B cell (primary cell): ENCODE data around the gene OR2W3. TPM values are rescaled to one million over a fixed set of nuclear protein-coding genes. Genes with fewer than 3 reads are reported as not detected.

ENCODE experiments used
- ATAC-seq: fragments of 200-7000 bp; cut with Tn5 transposase; one replicate; pipeline ENCODE4 v1.10.0; 2021; ENCODE audit warnings: low read depth, mild to moderate bottlenecking, moderate number of reproducible peaks, moderate library complexity
- CTCF ChIA-PET: fragments of 350-600 bp; sonication (Branson Sonifier 250); formaldehyde crosslinking; loops from one replicate; lab custom pipeline; 2021; ENCODE audit warnings: antibody characterized with exemption, inconsistent platforms; lab: Charles Lee
- POLR2A ChIA-PET: fragments of 350-600 bp; sonication (Branson Sonifier 250); formaldehyde crosslinking; loops from one replicate; lab custom pipeline; 2021; ENCODE audit warnings: antibody characterized with exemption; lab: Charles Lee
- DNase-seq: peaks from one replicate; pipeline ENCODE4 v3.0.0; 2013
- H2AFZ ChIP-seq: 2 replicates; pipeline ENCODE4 v1.6.1; 2012; ENCODE audit warnings: mild to moderate bottlenecking, low read depth, low read length; ENCODE audit not compliant: insufficient read depth, poor library complexity, severe bottlenecking
- H3K27ac ChIP-seq, 2 donors: 1 replicate in 1 of 2; 2 replicates in 1 of 2; pipeline ENCODE4 v1.5.1; 2012 to 2013; ENCODE audit warnings: low read length in 2 of 2, mild to moderate bottlenecking in 2 of 2, moderate library complexity in 1 of 2
- H3K27me3 ChIP-seq, 4 experiments: fragments of 200-600 bp in 1 of 4; sonication (generic) in 1 of 4; replicated peaks in 1 of 4; 1 replicate in 2 of 4; 2 replicates in 2 of 4; pipeline versions ENCODE4 v1.6.1 to v1.7.0; 2013 to 2016; ENCODE audit warnings: low read length in 3 of 4, mild to moderate bottlenecking in 2 of 4, mixed read lengths in 1 of 4, moderate library complexity in 1 of 4; ENCODE audit not compliant: insufficient read depth in 4 of 4, control insufficient read depth in 3 of 4; ENCODE audit errors: control extremely low read depth in 1 of 4
- H3K36me3 ChIP-seq, 2 experiments: replicated peaks in 1 of 2; 1 replicate in 1 of 2; 2 replicates in 1 of 2; pipeline versions ENCODE4 v1.6.1 to v1.7.1; 2013; ENCODE audit warnings: low read length in 1 of 2; ENCODE audit not compliant: insufficient read depth in 2 of 2, control insufficient read depth in 1 of 2; ENCODE audit errors: control extremely low read depth in 1 of 2, extremely low read depth in 1 of 2
- H3K4me1 ChIP-seq, 2 donors: fragments of 200-600 bp in 1 of 2; sonication (generic) in 1 of 2; 1 replicate in 1 of 2; 2 replicates in 1 of 2; pipeline versions ENCODE4 v1.5.1 to v1.6.1; 2013 to 2017; ENCODE audit warnings: low read length in 2 of 2; ENCODE audit not compliant: control insufficient read depth in 2 of 2, insufficient read depth in 2 of 2
- H3K4me2 ChIP-seq: replicated peaks from 2 replicates; pipeline ENCODE3; 2012; ENCODE audit warnings: mild to moderate bottlenecking, low read depth, low read length; ENCODE audit not compliant: poor library complexity, severe bottlenecking
- H3K4me3 ChIP-seq, 5 experiments: fragments of 200-600 bp in 1 of 5; sonication (generic) in 1 of 5; 1 replicate in 3 of 5; 2 replicates in 2 of 5; pipeline versions ENCODE4 v1.5.1 to v1.7.0; 2011 to 2016; ENCODE audit warnings: low read length in 4 of 5, mild to moderate bottlenecking in 4 of 5, low read depth in 2 of 5, control low read depth in 1 of 5, moderate library complexity in 1 of 5; ENCODE audit not compliant: insufficient read depth in 1 of 5; ENCODE audit errors: control extremely low read depth in 1 of 5, extremely low read depth in 1 of 5
- H3K79me2 ChIP-seq: fragments of 200-600 bp; sonication (generic); one replicate; pipeline ENCODE4 v1.6.0; 2016; ENCODE audit warnings: low read length; ENCODE audit not compliant: control insufficient read depth, insufficient read depth
- H3K9ac ChIP-seq: fragments of 200-600 bp; sonication (generic); 2 replicates; pipeline ENCODE4 v1.6.1; 2017; ENCODE audit warnings: mild to moderate bottlenecking, low read length, moderate library complexity
- H3K9me3 ChIP-seq, 3 donors: one replicate each; pipeline versions ENCODE4 v1.6.1 to v1.7.1; 2013; ENCODE audit warnings: low read length in 2 of 3; ENCODE audit not compliant: control insufficient read depth in 2 of 3, insufficient read depth in 1 of 3; ENCODE audit errors: control extremely low read depth in 1 of 3
- H4K20me1 ChIP-seq: 2 replicates; pipeline ENCODE4 v1.6.0; 2012; ENCODE audit warnings: mild to moderate bottlenecking, low read length; ENCODE audit not compliant: insufficient read depth, control insufficient read depth, poor library complexity, severe bottlenecking
- H3K27ac Mint-ChIP-seq: one replicate; pipeline ENCODE4 v1.8.0; 2021; ENCODE audit warnings: mixed read lengths
- H3K27me3 Mint-ChIP-seq: one replicate; pipeline ENCODE4 v1.8.0; 2021; ENCODE audit warnings: mixed read lengths
- H3K4me1 Mint-ChIP-seq: one replicate; pipeline ENCODE4 v1.8.0; 2021; ENCODE audit warnings: mixed read lengths
- H3K4me3 Mint-ChIP-seq: one replicate; pipeline ENCODE4 v1.8.0; 2021; ENCODE audit warnings: mixed read lengths
- H3K9me3 Mint-ChIP-seq: one replicate; pipeline ENCODE4 v1.8.0; 2022; ENCODE audit warnings: mixed read lengths; ENCODE audit not compliant: insufficient read depth
- CTCF ChIP-seq: fragments of 200-600 bp; IDR thresholded peaks from one replicate; pipeline ENCODE4 v1.8.0; 2022; ENCODE audit warnings: antibody characterized with exemption, mild to moderate bottlenecking
- EZH2 ChIP-seq: IDR thresholded peaks from 2 replicates; pipeline ENCODE4 v1.6.1; 2012; ENCODE audit warnings: borderline replicate concordance, low read depth, mild to moderate bottlenecking, moderate library complexity, low read length; ENCODE audit not compliant: insufficient read depth, poor library complexity, severe bottlenecking
- WGBS: methylation state at CpG from one replicate; pipeline ENCODE4 v1.1.5; 2013; ENCODE audit warnings: missing lambda C conversion rate; ENCODE audit not compliant: insufficient coverage; 5-methylcytosine and 5-hydroxymethylcytosine counted together
- intact Hi-C: fragments of 100-400 bp; cut with micrococcal nuclease; formaldehyde crosslinking; loops from one replicate; pipeline ENCODE4 v1.10.0; 2022
- polyA plus RNA-seq: library from polyadenylated mRNA; depleted of rRNA; stranded (reverse); fragments of >200 nt; gene quantifications from 2 replicates; pipeline ENCODE4 v1.2.3, GENCODE V29; 2012
- total RNA-seq, 2 donors: library from RNA; stranded (reverse); fragments of 120-200 nt in 1 of 2; gene quantifications; 1 replicate in 1 of 2; 2 replicates in 1 of 2; pipeline versions ENCODE4 v1.2.3 to v1.2.4, GENCODE V29; 2013 to 2022

Gene OR2W3
- total and polyA plus RNA-seq, 2 donors (not counting 1 experiment from before 2014, with no cell fraction given): 2.5 TPM; not detected in 1

GRCh38 chr1:247905181-247905580, 9.8 kb downstream of the OR2W3 start:
- POLR2A ChIA-PET: no interaction called here
- intact Hi-C loops: no loop called here

More at GRCh38 chr1:247905181-247905580, 9.8 kb downstream of the OR2W3 start:
- no peak overlapping the region for H2AFZ ChIP-seq
- H3K9me3 ChIP-seq: peaks cover 0 to 12% (median 4%) of the 10 kb centered on the region in 3 donors
- Mint-ChIP-seq H3K27ac (peak overlapping the region; percentile 56), H3K4me1 (peaks cover 25% of the 10 kb centered on the region), H3K9me3 (peaks cover 5% of the 10 kb centered on the region), H3K4me3 (peak overlapping the region; percentile 78), H3K27me3 (no peaks in the 10 kb centered on the region)
- H3K27me3 ChIP-seq: no peaks in the 10 kb centered on the region
- H3K9ac ChIP-seq: no peak overlapping the region
- CTCF ChIA-PET: no interaction called here
- no peaks in the 10 kb centered on the region for H3K36me3 ChIP-seq
- TF ChIP-seq EZH2 (no peak), CTCF (no peak)
- H3K4me3 ChIP-seq: no peak overlapping the region
- DNase-seq (no peak), ATAC-seq (no peak)
- 100% methylated on average over 7 of the region's 13 CpGs for WGBS
- H4K20me1 ChIP-seq: no peaks in the 10 kb centered on the region
- peaks cover 8 to 11% of the 10 kb centered on the region in 2 donors for H3K4me1 ChIP-seq
- no peaks in the 10 kb centered on the region for H3K79me2 ChIP-seq
- no peak overlapping the region for H3K4me2 ChIP-seq
- H3K27ac ChIP-seq: no peak overlapping the region
